GM19351 (cell line): ENCODE data around the gene SCT.
"Not testable (repeated sequence)": the region's sequence is repeated elsewhere in the genome, so short reads cannot be mapped to it uniquely, and the experiment has no call there.

Experiments used
- ATAC-seq: cut with Tn5 transposase; IDR thresholded peaks from one replicate; pipeline ENCODE4 v1.9.1; 2021; ENCODE audit warnings: mild to moderate bottlenecking, moderate library complexity; ENCODE audit not compliant: unreplicated experiment

Gene SCT, protein sequence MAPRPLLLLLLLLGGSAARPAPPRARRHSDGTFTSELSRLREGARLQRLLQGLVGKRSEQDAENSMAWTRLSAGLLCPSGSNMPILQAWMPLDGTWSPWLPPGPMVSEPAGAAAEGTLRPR

DNA sequence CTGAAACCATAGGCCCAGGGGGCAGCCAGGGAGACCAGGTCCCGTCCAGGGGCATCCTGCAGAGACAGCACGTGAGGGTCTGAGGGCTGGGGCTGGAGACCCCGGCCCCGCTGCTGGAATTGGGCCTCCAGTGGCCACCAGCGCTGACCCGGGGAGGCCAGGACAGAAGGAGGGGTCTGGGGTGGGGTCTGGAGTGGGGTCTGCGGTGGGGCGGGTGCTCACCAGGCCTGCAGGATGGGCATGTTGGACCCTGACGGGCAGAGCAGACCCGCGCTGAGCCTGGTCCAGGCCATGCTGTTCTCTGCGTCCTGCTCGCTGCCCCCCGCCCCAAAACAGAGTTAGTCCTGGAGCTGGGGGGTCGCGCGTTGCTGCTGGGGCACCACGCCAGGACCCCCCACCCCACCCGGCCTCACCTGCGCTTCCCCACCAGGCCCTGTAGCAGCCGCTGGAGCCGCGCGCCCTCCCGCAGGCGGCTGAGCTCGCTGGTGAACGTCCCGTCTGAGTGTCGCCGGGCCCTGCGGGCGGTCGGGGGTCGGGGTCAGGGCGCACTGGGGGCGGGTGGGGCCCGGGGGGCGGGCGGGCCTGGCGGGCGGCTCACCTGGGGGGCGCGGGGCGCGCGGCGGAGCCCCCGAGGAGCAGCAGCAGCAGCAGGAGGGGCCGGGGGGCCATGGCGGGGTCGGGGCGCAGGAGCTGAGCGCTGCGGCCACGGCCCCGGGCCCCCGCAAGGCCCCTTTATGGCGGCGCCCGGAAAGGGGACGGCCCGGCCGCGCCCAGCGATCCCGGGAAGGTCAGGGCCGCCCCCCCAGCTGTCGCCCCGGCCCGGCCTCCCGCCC lies at the start of gene SCT:
SCT (minus strand) TSS at position 707 of the 833 bp plus-strand sequence; CDS start at position 669, 38 bp downstream.
- ATAC-seq = no peak

- ATAC-seq = no peak
Observed at GRCh38 chr11:674406-674805, 47.4 kb upstream of the SCT start.

GRCh38 chr11:673866-674265 lies 46.9 kb upstream of the SCT start:
- ATAC-seq = no peak

- no peak for ATAC-seq
Observed at GRCh38 chr11:665704-666281, 38.8 kb upstream of the SCT start.

- no peak for ATAC-seq
Observed at GRCh38 chr11:665062-665703, 38.2 kb upstream of the SCT start.

DNA sequence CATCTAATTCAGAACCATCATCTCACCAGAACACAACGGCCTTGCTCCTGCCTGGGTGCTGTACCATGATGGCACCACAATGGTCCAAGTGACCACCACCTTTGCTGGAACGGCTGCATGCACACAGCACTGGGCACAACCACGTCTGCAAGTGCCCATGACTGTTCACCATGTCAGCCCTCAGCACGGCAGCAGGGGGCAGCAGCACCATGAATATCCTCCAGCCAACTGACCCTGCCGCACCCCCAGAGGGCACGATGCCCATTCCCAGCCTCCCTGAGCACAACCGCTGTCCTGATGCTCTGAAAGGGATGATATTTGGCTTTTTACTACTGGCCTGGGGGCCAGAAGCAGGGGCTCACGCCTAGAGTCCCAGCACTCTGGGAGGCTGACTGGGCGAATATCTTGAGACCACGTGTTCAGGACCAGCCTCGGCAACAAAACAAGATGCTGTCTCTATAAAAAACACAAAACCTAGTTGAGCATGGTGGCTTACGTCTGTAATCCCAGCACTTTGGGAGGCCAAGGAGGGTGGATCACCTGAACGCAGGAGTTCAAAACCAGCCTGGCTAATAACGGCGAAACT lies 35.8 kb upstream of the SCT start:
- ATAC-seq = no peak

DNA sequence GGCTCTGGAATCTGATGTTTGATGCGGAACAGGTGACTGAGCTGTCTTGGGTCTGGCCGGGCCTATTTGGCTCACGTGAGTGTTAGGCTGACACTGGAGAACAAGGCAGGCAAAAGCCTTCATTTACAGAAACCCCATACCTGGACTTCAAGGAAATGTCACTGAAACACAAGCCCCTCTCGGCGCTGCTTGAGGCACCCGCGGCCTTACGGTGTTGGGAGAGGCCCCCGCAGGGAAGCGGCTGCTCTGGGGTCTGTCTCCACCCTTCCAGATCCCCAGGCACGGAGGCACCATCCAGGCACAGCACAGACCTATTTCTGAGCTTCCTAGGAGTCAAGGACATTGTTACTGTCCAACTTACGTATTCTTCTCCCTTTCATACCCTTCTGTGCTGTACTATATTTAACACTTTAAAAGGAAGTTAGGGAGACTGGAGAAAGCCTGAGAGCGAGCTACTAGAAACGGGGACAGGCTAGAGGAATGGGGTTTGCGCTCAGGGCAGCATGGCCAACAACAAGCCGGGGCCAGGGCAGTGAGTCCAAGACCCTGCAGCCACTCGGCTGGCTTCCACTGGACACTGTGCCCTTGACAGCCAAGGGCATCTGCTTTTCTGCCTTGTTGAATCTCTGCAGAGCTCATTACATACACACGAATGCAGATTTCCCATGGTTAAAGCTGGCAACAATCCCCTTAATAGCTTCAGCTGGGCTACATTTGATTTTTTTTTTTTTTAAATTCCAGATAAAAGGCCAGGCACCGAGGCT lies 33.9 kb upstream of the SCT start:
- no peak for ATAC-seq

GRCh38 chr11:660281-660680 lies 33.3 kb upstream of the SCT start:
- no peak for ATAC-seq

DNA sequence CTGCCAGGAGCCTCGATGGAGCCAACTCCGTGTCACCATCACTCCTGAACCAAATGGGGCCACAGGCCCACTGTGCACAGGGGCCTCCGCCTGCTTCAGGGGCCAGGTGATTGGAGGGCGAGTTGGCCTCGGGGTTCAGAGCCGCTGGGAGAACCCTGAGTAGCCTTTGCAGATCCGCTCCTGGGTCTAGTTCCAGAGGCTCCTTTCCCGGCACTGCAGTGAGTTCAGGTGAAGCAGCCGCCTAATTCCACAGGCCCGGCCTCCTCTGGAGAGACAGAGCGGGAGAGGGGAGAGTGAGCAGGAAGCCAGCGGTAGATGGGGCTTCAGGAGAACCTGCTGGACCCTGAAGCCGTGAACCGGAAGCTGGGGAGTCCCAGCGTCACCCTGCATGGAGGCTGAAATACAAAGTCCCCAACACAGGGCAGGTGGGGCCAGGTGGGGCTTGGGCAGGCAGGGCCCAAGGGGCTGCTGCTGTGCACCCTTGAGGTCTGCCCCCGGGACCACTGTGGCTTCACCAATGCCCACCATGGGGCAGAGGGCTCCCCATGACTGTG lies 32.6 kb upstream of the SCT start:
- ATAC-seq = no peak

DNA sequence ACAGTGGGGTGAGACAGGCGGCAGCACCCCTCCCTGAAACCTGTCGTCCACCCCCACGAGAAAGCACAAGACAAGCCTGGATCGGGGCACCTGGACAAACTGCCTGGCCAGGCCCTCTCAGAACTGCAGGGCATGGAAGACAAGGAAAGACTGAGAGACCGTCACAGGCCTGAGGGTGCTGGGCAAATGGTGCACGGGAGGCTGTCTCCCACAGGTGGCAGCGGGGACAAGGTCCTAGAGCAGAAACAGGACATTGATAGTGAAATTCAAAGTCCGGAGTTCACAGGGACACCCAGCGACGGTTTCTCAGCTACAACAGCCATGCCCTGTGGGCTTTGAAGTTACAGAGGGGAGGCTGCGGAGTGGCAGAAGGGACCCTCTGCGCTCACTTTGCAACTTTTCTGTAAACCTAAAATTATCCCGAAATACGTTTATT lies 30.7 kb upstream of the SCT start:
- no peak for ATAC-seq

DNA sequence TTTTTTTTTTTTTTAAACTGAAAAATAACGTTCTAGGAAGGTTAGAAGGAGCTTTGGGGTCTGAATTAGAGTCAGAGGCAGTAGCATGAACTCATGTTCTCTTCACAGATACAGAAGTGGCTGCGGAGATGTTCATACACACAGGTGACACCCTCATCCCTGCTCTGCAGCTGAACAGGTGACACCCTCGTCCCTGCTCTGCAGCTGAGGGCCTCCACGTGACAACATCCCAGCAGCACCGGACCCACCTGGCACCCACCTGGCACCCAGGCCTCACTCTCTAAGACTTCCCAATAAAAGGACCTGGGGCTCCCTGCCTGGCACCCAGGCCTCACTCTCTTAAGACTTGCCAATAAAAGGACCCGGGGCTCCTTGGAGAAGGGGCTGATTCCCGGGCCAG lies 29.9 kb upstream of the SCT start:
- ATAC-seq = no peak

GRCh38 chr11:656426-656825 lies 29.4 kb upstream of the SCT start:
- no peak for ATAC-seq

GRCh38 chr11:655036-655726 lies 28.2 kb upstream of the SCT start:
- no peak for ATAC-seq

DNA sequence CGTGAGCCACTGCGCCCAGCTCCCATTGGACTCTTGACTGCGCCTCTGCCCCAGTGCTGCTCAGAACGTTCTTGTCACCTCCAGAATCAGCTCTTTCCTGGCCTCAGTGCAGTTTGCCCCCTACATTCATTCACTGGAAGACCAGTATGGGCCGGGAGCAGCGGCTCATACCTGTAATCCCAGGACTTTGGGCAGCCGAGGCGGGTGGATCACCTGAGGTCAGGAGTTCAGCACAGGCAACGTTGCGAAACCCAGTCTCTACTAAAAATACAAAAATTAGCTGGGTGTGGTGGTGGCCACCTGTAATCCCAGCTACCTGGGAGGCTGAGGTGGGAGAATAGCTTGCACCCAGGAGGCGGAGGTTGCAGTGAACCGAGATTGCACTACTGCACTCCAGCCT lies 27.5 kb upstream of the SCT start:
- not testable (repeated sequence) for ATAC-seq

DNA sequence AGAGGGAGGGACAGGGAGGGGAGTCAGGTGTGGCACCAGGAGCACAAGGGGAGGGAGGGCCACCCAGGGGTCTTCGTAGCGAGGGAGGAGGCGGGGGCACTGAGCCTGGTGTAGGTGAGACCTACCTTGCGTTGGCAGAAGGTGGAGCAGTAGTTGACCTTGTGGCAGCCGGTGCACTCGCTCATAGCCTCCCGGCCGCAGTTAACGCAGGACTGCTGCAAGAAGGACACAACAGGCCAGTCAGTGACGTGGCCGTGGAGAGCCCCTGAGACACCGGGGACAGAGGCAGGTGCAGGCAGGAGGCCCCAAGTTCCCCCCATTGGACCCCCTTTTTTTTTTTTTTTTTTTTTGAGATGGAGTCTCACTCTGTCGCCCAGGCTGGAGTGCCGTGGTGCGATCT lies 26.9 kb upstream of the SCT start:
- no peak for ATAC-seq

DNA sequence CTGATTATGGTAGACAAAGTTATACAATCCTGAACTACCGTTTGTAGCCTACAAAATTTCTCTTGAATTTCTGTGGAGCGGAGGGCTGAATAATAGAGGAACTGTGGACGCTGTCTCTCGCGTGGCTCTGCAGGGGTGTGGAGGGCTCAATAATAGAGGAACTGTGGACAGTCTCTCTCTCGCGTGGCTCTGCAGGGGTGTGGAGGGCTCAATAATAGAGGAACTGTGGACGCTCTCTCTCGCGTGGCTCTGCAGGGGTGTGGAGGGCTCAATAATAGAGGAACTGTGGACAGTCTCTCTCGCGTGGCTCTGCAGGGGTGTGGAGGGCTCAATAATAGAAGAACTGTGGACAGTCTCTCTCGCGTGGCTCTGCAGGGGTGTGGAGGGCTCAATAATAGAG lies 26.2 kb upstream of the SCT start:
- ATAC-seq = not testable (repeated sequence)

DNA sequence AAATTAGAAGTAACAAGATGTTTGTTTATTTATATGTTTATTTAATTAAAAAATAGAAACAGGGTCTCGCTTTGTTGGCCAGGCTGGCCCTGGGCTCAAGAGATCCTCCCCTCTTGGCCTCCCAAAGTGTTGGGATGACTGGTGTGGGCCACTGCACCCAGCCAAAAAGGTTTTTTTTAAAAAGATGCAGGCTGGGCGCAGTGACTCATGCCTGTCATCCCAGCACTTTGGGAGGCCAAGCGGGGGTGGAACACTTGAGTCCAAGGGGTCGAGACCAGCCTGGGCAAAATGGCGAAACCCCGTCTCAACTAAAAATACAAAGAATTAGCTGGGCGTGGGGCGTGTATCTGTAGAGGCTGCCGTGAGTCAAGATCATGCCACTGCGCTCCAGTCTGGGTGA lies 23.5 kb upstream of the SCT start:
- no peak for ATAC-seq

- ATAC-seq = not testable (repeated sequence)
Observed at GRCh38 chr11:647672-648158, 20.7 kb upstream of the SCT start.

DNA sequence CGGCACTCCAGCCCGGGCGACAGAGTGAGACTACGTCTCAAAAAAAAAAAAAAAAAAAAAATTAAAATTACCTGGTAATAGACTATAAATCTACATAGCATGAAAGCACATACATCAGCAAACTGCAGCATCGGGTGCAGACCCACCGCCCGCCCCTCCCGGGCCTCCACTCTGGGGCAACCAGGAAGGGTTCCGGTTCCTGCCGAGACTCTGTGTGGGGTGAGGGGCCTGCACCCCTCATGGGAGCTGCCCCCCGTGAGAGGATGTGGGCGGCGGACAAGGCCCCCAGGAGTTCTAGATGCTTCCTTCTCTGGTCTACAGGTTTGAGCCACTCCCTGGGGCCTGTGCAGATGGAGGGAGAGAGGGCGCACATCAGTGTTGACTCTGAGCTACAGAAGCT lies 19.2 kb upstream of the SCT start:
- no peak for ATAC-seq

DNA sequence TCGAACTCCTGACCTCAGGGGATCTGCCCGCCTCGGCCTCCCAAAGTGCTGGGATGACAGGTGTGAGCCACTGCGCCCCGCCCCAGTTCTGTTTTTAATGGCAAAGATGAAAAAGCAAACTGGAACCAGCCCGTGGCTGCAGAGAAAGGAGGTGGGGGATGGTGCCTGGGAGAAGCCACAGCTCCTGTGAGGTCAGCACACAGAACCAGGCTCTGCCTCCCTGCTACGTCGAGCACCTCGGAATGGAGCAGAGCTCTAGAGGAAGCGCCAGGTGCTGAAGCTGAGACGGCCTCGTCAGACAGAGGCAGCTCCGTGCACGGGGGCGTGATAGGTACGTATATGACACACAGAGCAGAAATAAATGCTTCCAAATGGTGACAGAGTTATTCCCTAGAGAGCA lies 18.6 kb upstream of the SCT start:
- ATAC-seq = no peak
